HepG2 (cell line): ENCODE results near the gene CPNE1. TPM values are rescaled to one million over a fixed set of nuclear protein-coding genes. Genes with fewer than 3 reads are reported as not detected.

ENCODE experiments used
- CBX5 ChIP-seq: sonication (generic); formaldehyde crosslinking; IDR thresholded peaks from 2 replicates; pipeline ENCODE4 v1.4.0; 2020; ENCODE audit warnings: missing genetic modification reagents, borderline replicate concordance
- CREM ChIP-seq, 2 experiments: sonication (generic) in 1 of 2; formaldehyde crosslinking in 1 of 2; IDR thresholded peaks; 2 replicates each; pipeline versions ENCODE4 v1.4.0 to v1.6.1; 2016 to 2020; ENCODE audit warnings: antibody characterized with exemption in 1 of 2, mild to moderate bottlenecking in 1 of 2, missing genetic modification reagents in 1 of 2
- FOXO1 ChIP-seq: sonication (generic); formaldehyde crosslinking; IDR thresholded peaks from 2 replicates; pipeline ENCODE4 v1.4.0; 2020; ENCODE audit warnings: missing genetic modification reagents
- GATAD2A ChIP-seq: IDR thresholded peaks from 2 replicates; pipeline ENCODE4 v1.6.1; 2016
- GPN1 ChIP-seq: sonication (generic); formaldehyde crosslinking; IDR thresholded peaks from 2 replicates; pipeline ENCODE4 v1.5.1; 2020; ENCODE audit warnings: missing genetic modification reagents, borderline replicate concordance
- HDAC2 ChIP-seq: sonication (generic); formaldehyde crosslinking; IDR thresholded peaks from 2 replicates; pipeline ENCODE4 v1.4.0; 2020; ENCODE audit warnings: missing genetic modification reagents
- JUN ChIP-seq: sonication (generic); formaldehyde crosslinking; IDR thresholded peaks from 2 replicates; pipeline ENCODE4 v1.4.0; 2020; ENCODE audit warnings: mild to moderate bottlenecking, missing genetic modification reagents
- MED1 ChIP-seq: sonication (generic); formaldehyde crosslinking; IDR thresholded peaks from 2 replicates; pipeline ENCODE4 v1.4.0; 2020; ENCODE audit warnings: missing genetic modification reagents
- MIXL1 ChIP-seq: IDR thresholded peaks from 2 replicates; pipeline ENCODE4 v1.6.1; 2016
- MXD4 ChIP-seq: IDR thresholded peaks from 2 replicates; pipeline ENCODE4 v1.6.1; 2016; ENCODE audit warnings: mild to moderate bottlenecking, missing biosample characterization, missing genetic modification reagents
- NR2F1 ChIP-seq, 2 experiments: fragments of 450-650 bp in 1 of 2; formaldehyde crosslinking in 1 of 2; IDR thresholded peaks; 2 replicates each; pipeline versions ENCODE4 v1.5.0 to v1.6.1; 2016 to 2020; ENCODE audit warnings: mild to moderate bottlenecking in 1 of 2, missing compliant biosample characterization in 1 of 2, missing genetic modification reagents in 1 of 2, moderate library complexity in 1 of 2
- NR2F2 ChIP-seq: IDR thresholded peaks from 2 replicates; pipeline ENCODE4 v1.6.1; 2012; ENCODE audit warnings: low read depth, inconsistent platforms, borderline replicate concordance
- RARA ChIP-seq: IDR thresholded peaks from 2 replicates; pipeline ENCODE4 v1.6.1; 2016; ENCODE audit warnings: missing genetic modification reagents, missing compliant biosample characterization
- RCOR2 ChIP-seq: IDR thresholded peaks from 2 replicates; pipeline ENCODE4 v1.6.1; 2016; ENCODE audit warnings: missing biosample characterization, missing genetic modification reagents
- SKI ChIP-seq: fragments of 450-650 bp; IDR thresholded peaks from one replicate; pipeline ENCODE4 v1.6.1; 2018; ENCODE audit warnings: mild to moderate bottlenecking; ENCODE audit not compliant: partially characterized antibody
- SMC3 ChIP-seq: IDR thresholded peaks from 2 replicates; pipeline ENCODE4 v1.6.1; 2011; ENCODE audit warnings: low read length, improper control_type of control experiment
- SNAI1 ChIP-seq: sonication (generic); formaldehyde crosslinking; IDR thresholded peaks from 2 replicates; pipeline ENCODE4 v1.5.0; 2020; ENCODE audit warnings: mild to moderate bottlenecking, missing genetic modification reagents, borderline replicate concordance
- THRA ChIP-seq: sonication (generic); formaldehyde crosslinking; IDR thresholded peaks from 2 replicates; pipeline ENCODE4 v1.4.0; 2020; ENCODE audit warnings: missing genetic modification reagents, borderline replicate concordance
- ZMYM4 ChIP-seq: sonication (generic); formaldehyde crosslinking; IDR thresholded peaks from 2 replicates; pipeline ENCODE4 v1.8.1; 2023; ENCODE audit warnings: mild to moderate bottlenecking, missing genetic modification reagents
- ZNF292 ChIP-seq: sonication (generic); formaldehyde crosslinking; IDR thresholded peaks from 2 replicates; pipeline ENCODE4 v1.8.1; 2022; ENCODE audit warnings: mild to moderate bottlenecking, low read depth, missing genetic modification reagents, borderline replicate concordance
- ZNF317 ChIP-seq: sonication (generic); formaldehyde crosslinking; IDR thresholded peaks from 2 replicates; pipeline ENCODE4 v1.5.0; 2020; ENCODE audit warnings: mild to moderate bottlenecking, missing genetic modification reagents
- ZNF430 ChIP-seq: sonication (generic); formaldehyde crosslinking; IDR thresholded peaks from 2 replicates; pipeline ENCODE4 v1.9.0; 2021; ENCODE audit warnings: mild to moderate bottlenecking, missing genetic modification reagents
- ZNF510 ChIP-seq: sonication (generic); formaldehyde crosslinking; IDR thresholded peaks from 2 replicates; pipeline ENCODE4 v1.4.0; 2020; ENCODE audit warnings: low read depth, mild to moderate bottlenecking, missing genetic modification reagents
- ZNF720 ChIP-seq: sonication (generic); formaldehyde crosslinking; IDR thresholded peaks from 2 replicates; pipeline ENCODE4 v1.4.0; 2020; ENCODE audit warnings: missing genetic modification reagents
- polyA plus RNA-seq, 8 experiments: library from polyadenylated mRNA; depleted of rRNA in 3 of 8; stranded (reverse) in 7 of 8; unstranded in 1 of 8; fragments of >200 nt; fragmentation: Illumina TruSeq in 4 of 8; extraction: Trizol in 4 of 8; gene quantifications; 2 replicates each; pipeline versions ENCODE4 v1.2.1 to v1.2.3, GENCODE V29; 2011 to 2016; ENCODE audit warnings: low read depth in 4 of 8, missing spikeins in 1 of 8, mixed read lengths in 1 of 8; ENCODE audit not compliant: insufficient read depth in 1 of 8
- total RNA-seq, 5 experiments: library from RNA; depleted of rRNA; stranded (reverse); fragments of >200 nt; fragmentation: Illumina TruSeq; extraction: Trizol; gene quantifications; 2 replicates each; pipeline ENCODE4 v1.2.3, GENCODE V29; 2016; ENCODE audit warnings: low read depth in 1 of 5
- TF ChIP-seq, protein P1 (sequence below): sonication (generic); formaldehyde crosslinking; IDR thresholded peaks from 2 replicates; pipeline ENCODE4 v1.4.0; 2020; ENCODE audit warnings: mild to moderate bottlenecking, missing genetic modification reagents
- TF ChIP-seq, protein P2 (sequence below): IDR thresholded peaks from 2 replicates; pipeline ENCODE4 v1.6.1; 2012; ENCODE audit warnings: inconsistent platforms

Gene CPNE1
- total and polyA plus RNA-seq, 2 of the 13 experiments (the other 11 are each of a cell fraction or from before 2014, with no cell fraction given): 408 to 431 TPM

- TF ChIP-seq ZNF430 (CRISPR knock-in tag) (peak; percentile 67; the same call in 1 of the 2 replicates), HDAC2 (CRISPR knock-in tag) (peak; percentile 51), SNAI1 (CRISPR knock-in tag) (0 out of 2 replicates have a peak, but pooled peaks have one; percentile 61), FOXO1 (CRISPR knock-in tag) (peak; percentile 60; the same call in 1 of the 2 replicates), ZMYM4 (CRISPR knock-in tag) (peak; percentile 25; the same call in 1 of the 2 replicates), SKI (peak; percentile 44), THRA (peak; percentile 90; the same call in 1 of the 2 replicates), SMC3 (peak; percentile 1; the same call in 1 of the 2 replicates), NR2F1 (CRISPR knock-in tag; IDR thresholded peaks at IDR 0.05) (peak in 1 of 2 experiments; percentile 85; a peak in 2 of 4 replicates), MXD4 (CRISPR knock-in tag) (no peak), JUN (CRISPR knock-in tag) (0 out of 2 replicates have a peak, but pooled peaks have one; percentile 79), MIXL1 (peak; percentile 1; the same call in 1 of the 2 replicates), CREM (IDR thresholded peaks at IDR 0.05) (peak; percentile 54; the same call in 1 of the 2 replicates), CREM (CRISPR knock-in tag; IDR thresholded peaks at IDR 0.05) (no peak), ZNF720 (CRISPR knock-in tag) (no peak), ZNF317 (CRISPR knock-in tag) (no peak), MED1 (CRISPR knock-in tag) (peak; percentile 77), GPN1 (CRISPR knock-in tag) (no peak), RCOR2 (CRISPR knock-in tag) (peak; percentile 63; the same call in 1 of the 2 replicates), NR2F2 (0 out of 2 replicates have a peak, but pooled peaks have one; percentile 29), RARA (CRISPR knock-in tag) (peak; percentile 90), GATAD2A (peak; percentile 96), ZNF292 (CRISPR knock-in tag) (peak; percentile 44; the same call in 1 of the 2 replicates), ZNF510 (CRISPR knock-in tag) (0 out of 2 replicates have a peak, but pooled peaks have one; percentile 51), CBX5 (0 out of 2 replicates have a peak, but pooled peaks have one; percentile 47)
- TF ChIP-seq, protein P1, sequence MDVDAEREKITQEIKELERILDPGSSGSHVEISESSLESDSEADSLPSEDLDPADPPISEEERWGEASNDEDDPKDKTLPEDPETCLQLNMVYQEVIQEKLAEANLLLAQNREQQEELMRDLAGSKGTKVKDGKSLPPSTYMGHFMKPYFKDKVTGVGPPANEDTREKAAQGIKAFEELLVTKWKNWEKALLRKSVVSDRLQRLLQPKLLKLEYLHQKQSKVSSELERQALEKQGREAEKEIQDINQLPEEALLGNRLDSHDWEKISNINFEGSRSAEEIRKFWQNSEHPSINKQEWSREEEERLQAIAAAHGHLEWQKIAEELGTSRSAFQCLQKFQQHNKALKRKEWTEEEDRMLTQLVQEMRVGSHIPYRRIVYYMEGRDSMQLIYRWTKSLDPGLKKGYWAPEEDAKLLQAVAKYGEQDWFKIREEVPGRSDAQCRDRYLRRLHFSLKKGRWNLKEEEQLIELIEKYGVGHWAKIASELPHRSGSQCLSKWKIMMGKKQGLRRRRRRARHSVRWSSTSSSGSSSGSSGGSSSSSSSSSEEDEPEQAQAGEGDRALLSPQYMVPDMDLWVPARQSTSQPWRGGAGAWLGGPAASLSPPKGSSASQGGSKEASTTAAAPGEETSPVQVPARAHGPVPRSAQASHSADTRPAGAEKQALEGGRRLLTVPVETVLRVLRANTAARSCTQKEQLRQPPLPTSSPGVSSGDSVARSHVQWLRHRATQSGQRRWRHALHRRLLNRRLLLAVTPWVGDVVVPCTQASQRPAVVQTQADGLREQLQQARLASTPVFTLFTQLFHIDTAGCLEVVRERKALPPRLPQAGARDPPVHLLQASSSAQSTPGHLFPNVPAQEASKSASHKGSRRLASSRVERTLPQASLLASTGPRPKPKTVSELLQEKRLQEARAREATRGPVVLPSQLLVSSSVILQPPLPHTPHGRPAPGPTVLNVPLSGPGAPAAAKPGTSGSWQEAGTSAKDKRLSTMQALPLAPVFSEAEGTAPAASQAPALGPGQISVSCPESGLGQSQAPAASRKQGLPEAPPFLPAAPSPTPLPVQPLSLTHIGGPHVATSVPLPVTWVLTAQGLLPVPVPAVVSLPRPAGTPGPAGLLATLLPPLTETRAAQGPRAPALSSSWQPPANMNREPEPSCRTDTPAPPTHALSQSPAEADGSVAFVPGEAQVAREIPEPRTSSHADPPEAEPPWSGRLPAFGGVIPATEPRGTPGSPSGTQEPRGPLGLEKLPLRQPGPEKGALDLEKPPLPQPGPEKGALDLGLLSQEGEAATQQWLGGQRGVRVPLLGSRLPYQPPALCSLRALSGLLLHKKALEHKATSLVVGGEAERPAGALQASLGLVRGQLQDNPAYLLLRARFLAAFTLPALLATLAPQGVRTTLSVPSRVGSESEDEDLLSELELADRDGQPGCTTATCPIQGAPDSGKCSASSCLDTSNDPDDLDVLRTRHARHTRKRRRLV (CRISPR knock-in tag): no peak
- TF ChIP-seq, protein P2, sequence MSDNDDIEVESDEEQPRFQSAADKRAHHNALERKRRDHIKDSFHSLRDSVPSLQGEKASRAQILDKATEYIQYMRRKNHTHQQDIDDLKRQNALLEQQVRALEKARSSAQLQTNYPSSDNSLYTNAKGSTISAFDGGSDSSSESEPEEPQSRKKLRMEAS: peak; percentile 36; the same call in 1 of the 2 replicates
These were observed 30.6 kb upstream of the CPNE1 start (continued) for GRCh38 chr20:35695245-35695749.
